Chondrocyte (in vitro differentiated cells): Measurements from ENCODE around the gene AHSG. TPM values are rescaled to one million over a fixed set of nuclear protein-coding genes. Genes with fewer than 3 reads are reported as not detected.

ENCODE experiments used
- DNase-seq: peaks from one replicate; pipeline ENCODE4 v3.0.0; 2021; ENCODE audit warnings: mixed read lengths, low spot score
- H3K27ac Mint-ChIP-seq: one replicate; pipeline ENCODE4 v1.8.0; 2021; ENCODE audit warnings: mild to moderate bottlenecking, moderate library complexity, mixed read lengths; ENCODE audit not compliant: unreplicated experiment
- H3K27me3 Mint-ChIP-seq: 2 replicates; pipeline ENCODE4 v1.8.0; 2021; ENCODE audit warnings: low read depth, mixed read lengths
- H3K36me3 Mint-ChIP-seq: 2 replicates; pipeline ENCODE4 v1.8.0; 2021; ENCODE audit warnings: low read depth, mixed read lengths
- H3K4me1 Mint-ChIP-seq: 2 replicates; pipeline ENCODE4 v1.8.0; 2021; ENCODE audit warnings: low read depth, mild to moderate bottlenecking, mixed read lengths
- H3K4me3 Mint-ChIP-seq: one replicate; pipeline ENCODE4 v1.8.0; 2021; ENCODE audit warnings: mild to moderate bottlenecking, moderate library complexity, mixed read lengths; ENCODE audit not compliant: unreplicated experiment
- H3K9me3 Mint-ChIP-seq: 2 replicates; pipeline ENCODE4 v1.8.0; 2021; ENCODE audit warnings: low read depth, mixed read lengths
- total RNA-seq: library from RNA; stranded (reverse); gene quantifications from 3 replicates; pipeline ENCODE4 v1.2.1, GENCODE V29; 2021
- TF ChIP-seq, protein P1 (sequence below): fragments of 200-600 bp; sonication (generic); IDR thresholded peaks from 2 replicates; pipeline ENCODE4 v1.5.0; 2021; ENCODE audit warnings: antibody characterized with exemption, mild to moderate bottlenecking, moderate library complexity

Gene AHSG
- total RNA-seq, 1 donor from 2014 or later: not detected

- H3K27ac Mint-ChIP-seq: no peak overlapping the region
- peaks cover 16% of the 10 kb centered on the region for H3K27me3 Mint-ChIP-seq
- H3K4me3 Mint-ChIP-seq: no peak overlapping the region
- H3K9me3 Mint-ChIP-seq: no peaks in the 10 kb centered on the region
- DNase-seq: no peak
- TF ChIP-seq, protein P1, sequence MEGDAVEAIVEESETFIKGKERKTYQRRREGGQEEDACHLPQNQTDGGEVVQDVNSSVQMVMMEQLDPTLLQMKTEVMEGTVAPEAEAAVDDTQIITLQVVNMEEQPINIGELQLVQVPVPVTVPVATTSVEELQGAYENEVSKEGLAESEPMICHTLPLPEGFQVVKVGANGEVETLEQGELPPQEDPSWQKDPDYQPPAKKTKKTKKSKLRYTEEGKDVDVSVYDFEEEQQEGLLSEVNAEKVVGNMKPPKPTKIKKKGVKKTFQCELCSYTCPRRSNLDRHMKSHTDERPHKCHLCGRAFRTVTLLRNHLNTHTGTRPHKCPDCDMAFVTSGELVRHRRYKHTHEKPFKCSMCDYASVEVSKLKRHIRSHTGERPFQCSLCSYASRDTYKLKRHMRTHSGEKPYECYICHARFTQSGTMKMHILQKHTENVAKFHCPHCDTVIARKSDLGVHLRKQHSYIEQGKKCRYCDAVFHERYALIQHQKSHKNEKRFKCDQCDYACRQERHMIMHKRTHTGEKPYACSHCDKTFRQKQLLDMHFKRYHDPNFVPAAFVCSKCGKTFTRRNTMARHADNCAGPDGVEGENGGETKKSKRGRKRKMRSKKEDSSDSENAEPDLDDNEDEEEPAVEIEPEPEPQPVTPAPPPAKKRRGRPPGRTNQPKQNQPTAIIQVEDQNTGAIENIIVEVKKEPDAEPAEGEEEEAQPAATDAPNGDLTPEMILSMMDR: no peak
- peaks cover 18% of the 10 kb centered on the region for H3K4me1 Mint-ChIP-seq
- H3K36me3 Mint-ChIP-seq: no peaks in the 10 kb centered on the region
Observed at GRCh38 chr3:186620213-186621092, 7.6 kb downstream of the AHSG start.

GRCh38 chr3:186621894-186622650, 9.2 kb downstream of the AHSG start:
- Mint-ChIP-seq H3K27me3 (peaks cover 16% of the 10 kb centered on the region), H3K27ac (no peak overlapping the region), H3K36me3 (no peaks in the 10 kb centered on the region), H3K4me1 (peaks cover 8% of the 10 kb centered on the region), H3K9me3 (no peaks in the 10 kb centered on the region), H3K4me3 (no peak overlapping the region)
- TF ChIP-seq, protein P1: no peak
- DNase-seq: no peak

DNA sequence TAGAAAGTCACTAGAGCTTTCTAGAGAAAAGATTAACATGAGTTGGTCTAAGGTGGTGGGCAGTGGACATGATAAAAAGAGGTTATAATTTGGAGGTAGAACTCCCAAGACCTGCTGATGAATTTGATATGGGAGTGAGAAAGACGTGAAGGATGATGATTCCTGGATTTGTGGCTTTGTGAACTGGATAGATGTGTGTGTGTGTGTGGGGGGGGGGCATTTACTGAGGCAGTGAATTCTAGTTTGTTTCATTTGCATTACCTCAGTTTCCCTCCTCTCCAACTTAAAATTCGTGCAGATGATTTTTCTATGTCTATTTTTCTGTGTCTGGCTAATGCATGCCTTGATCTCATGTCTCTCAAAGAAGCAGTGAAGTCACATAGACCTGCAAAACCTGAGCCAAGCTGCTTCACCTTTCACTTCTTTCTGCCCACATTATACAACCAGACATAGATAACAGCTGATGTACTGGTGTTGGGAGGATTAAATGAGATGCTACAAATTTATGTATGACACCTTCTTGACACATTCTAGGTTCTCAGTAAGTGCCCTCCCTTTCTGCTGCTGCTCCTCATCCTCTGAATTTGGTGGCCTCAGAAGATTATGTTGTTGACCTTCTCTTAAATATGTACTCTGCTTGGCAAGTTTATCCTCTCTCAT, 9.9 kb downstream of the AHSG start:
- TF ChIP-seq, protein P1: no peak
- Mint-ChIP-seq H3K36me3 (no peaks in the 10 kb centered on the region), H3K27ac (no peak overlapping the region), H3K27me3 (peaks cover 15% of the 10 kb centered on the region), H3K4me3 (no peak overlapping the region), H3K4me1 (peaks cover under 1% of the 10 kb centered on the region), H3K9me3 (no peaks in the 10 kb centered on the region)
- no peak for DNase-seq

- no peak overlapping the region for H3K4me3 Mint-ChIP-seq
- DNase-seq: no peak
- no peaks in the 10 kb centered on the region for H3K9me3 Mint-ChIP-seq
- no peaks in the 10 kb centered on the region for H3K4me1 Mint-ChIP-seq
- H3K27me3 Mint-ChIP-seq: peaks cover 25% of the 10 kb centered on the region
- H3K27ac Mint-ChIP-seq: no peak overlapping the region
- no peaks in the 10 kb centered on the region for H3K36me3 Mint-ChIP-seq
- TF ChIP-seq, protein P1: no peak
Observed at GRCh38 chr3:186624598-186624997, 11.7 kb downstream of the AHSG start.

DNA sequence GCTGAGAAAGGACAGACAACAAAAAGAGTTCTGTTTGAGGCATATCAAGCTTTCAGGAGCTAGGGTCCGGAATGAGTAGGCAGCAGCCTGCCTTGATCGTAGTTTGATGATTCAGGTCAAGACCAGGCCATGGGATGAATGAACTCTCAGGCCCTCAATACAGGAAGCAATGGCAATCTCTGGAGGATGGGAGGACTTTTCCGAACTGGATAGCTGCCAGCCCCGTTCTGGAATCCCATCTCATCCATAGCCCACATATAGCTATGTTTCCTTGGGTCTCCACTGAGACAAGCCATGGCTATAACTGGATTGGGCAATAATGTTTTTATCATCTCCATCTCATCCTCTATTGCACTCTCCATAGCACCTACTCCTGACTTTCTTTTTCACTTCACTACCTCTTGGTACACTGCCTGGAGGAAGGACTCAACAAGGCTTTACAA, 12.8 kb downstream of the AHSG start:
- peaks cover 29% of the 10 kb centered on the region for H3K27me3 Mint-ChIP-seq
- H3K9me3 Mint-ChIP-seq: no peaks in the 10 kb centered on the region
- DNase-seq: no peak
- H3K36me3 Mint-ChIP-seq: no peaks in the 10 kb centered on the region
- H3K4me3 Mint-ChIP-seq: no peak overlapping the region
- H3K4me1 Mint-ChIP-seq: no peaks in the 10 kb centered on the region
- TF ChIP-seq, protein P1: no peak
- no peak overlapping the region for H3K27ac Mint-ChIP-seq
